HG02759 (cell line): Measurements from ENCODE around the gene TMEM219.
A peak's percentile ranks its signal among the peaks of the same experiment; 100 is the strongest.

Experiments used
- ATAC-seq: cut with Tn5 transposase; IDR thresholded peaks from one replicate; pipeline ENCODE4 v1.9.1; 2021; ENCODE audit warnings: mild to moderate bottlenecking, moderate library complexity; ENCODE audit not compliant: unreplicated experiment

TMEM219 gene

DNA sequence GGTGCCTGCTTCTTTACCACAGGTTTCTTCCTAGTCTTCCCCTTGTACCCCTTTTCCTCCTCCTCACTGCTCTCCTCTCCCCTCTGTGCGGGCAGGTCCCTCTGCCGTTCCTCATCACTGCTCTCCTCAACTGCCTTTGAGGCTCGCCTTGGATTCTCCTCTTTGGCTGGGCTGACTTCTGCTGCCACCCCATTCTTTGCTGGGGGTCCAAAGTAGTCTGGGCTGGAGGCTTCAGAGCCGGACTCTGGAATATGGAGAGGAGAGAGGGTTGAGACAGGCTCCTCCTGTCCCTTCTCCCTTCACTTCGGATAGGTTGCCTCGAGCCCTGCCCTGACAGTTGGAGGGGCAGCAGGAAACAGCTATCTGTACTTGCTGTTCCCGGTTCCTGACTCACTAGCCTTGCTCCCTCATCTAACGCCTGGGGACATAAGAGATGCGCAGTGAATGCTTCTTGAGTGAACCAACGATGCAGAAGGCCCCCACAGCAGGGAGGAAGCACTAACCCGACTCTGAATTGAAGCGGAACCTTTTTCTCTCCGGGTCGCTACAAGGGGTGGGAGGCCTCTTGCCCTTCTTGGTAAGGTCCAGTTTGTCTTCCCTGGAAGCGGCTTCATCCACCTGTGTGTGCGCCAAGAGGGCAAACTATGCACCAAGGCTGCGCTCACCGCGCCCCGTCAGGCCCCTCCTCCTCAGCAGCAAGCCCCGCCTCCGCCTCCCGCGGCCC lies 32.9 kb downstream of the TMEM219 start:
- peak; percentile 35 for ATAC-seq

DNA sequence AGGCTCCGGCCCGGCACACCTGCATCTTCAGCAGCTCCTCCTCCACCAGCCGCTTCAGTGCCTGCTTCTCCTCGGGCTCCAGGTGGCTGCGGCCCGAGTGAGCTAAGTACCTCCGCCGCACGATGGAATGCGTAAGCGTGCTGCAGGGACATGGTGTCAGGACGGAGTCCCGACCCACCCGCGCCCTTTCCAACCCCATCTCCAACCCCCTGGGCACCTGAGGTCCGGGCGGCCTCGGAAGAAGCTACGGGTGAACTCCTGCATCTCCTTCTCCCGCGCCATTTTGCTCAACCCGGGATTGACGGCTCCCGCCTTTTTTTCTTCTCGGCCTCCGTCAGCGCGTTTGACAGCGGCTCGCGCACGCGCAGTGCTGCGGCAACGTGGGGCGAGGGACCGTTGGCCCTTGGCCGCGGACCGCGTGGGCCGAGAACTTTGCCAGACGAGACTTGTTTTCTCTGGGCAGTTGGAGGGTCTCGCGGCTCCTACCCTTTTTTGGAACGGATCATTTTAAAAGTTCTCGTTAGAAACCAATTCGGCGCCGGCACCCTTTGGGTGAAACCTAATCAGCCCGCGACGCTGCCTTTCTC lies 33.5 kb downstream of the TMEM219 start, which contains the start of gene HIRIP3:
TSS of gene HIRIP3 (minus strand) at position 294 of the 587 bp plus-strand sequence. CDS start at position 282, 12 bp downstream.
- ATAC-seq: peak; percentile 62

DNA sequence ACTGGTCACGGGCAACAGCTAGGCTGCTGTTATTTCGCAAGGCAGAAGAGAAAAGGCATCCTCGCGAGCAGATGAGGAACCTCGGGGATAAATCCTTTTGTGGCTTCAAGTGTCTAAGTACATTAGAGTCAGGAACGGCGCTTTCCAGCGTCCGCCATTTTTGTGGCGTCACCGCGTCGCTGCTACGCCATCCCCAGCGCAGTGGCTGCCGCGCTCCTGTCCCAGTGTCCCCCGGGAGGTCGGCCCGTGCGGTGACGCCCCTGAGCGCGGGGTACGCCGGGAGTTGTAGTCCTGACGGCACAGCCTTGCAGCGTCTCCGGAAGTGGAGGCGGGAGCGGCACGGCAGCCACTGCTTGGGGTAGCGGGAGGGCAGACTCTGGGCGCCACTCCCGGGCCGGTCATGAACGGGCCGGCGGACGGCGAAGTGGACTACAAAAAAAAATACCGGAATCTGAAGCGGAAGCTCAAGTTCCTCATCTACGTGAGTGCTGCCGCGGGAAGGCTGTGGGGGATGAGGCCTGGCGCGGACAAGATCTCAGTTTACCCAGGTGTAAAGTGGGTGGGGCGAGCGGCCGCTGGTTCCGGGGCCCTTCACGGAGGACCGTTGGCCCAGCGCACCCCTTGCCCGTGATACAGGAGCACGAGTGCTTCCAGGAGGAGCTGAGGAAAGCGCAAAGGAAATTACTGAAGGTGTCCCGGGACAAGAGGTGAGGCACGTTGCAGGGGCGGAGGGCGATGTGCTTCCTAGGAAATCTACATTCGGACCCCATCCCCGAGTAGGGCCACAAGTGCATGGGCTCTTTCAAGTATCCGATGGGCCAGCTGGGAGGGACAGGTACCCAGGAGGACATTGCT lies 34.3 kb downstream of the TMEM219 start, which contains the start of gene INO80E:
TSS of gene INO80E (plus strand) at position 331 of the 855 bp plus-strand sequence. CDS start at position 401, 70 bp downstream.
- ATAC-seq: peak; percentile 93

DNA sequence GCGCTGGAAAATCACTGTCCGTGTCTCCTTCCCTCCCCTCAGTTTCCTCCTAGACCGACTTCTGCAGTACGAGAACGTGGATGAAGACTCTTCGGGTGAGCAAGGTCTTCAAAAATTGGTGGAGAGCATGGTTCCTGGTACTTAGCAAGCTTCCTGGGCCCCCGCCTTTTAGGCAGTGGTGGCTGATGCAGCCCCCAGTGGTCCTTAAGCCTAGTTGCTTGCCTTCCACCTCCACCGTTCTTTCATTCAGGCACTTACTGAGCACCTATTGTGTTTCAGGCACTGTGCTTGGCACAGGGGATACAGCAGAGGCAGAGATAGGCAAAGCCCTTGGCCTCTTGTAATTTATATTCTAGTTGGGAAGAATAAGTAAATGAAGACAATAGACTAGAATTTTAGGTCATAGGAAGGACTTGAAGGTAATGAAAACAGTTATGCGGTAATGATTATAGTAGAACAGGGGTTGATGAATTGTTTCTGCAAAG lies 34.9 kb downstream of the TMEM219 start:
- ATAC-seq: no peak

DNA sequence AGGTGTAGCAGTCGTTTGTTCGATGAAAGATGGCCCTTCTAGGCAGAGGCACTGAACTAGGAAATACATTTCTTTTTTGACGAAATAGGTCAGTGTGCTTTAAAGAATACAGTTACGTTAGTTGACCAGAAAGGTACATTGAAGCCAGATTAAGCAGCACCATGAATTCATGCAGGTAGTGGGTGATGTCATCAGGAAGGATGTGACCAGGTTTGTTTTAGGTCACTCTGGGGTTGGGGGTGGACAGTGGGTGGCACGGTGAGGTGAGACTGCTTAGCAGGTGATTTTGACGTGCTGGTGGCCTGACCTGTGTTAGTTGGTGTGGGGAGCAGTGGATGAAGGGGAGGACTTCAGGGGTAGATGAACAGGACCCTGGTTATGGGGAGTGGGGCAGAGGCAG lies 37.7 kb downstream of the TMEM219 start:
- no peak for ATAC-seq

DNA sequence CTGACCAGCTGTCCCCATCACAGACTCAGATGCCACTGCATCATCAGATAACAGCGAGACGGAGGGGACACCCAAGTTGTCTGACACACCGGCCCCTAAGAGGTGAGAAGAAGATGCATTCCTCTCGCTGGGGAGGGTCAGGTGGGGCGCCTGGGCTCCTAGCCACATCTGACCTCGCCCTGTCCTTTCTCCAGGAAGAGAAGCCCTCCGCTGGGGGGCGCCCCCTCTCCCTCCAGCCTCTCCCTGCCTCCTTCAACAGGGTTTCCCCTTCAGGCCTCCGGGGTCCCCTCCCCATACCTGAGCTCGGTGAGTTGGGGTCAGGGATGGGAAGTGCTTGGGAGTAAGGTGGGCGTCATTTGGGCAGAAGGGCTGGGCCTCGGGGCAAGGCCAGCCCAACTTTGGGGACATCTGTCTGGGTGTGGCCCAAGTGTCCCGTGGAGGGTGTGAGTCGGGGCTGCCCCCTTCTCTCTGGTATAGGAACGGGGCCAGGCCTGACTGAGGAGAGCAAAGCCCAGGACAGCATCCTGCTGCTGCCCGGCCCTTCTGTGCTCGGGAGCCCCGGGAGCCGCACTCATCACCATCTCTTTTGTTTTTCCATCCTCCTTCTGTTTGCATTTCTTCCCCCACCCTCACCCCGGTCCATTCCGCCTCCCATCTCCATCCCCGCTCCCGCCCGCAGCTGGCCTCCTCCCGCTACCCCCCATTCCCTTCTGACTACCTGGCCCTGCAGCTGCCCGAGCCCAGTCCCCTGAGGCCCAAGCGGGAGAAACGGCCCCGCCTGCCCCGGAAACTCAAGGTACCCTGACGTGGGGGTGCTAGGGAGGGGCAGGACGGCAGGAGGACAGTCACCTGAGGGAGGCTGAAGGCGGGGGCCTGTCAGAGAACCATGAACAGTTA lies 39.1 kb downstream of the TMEM219 start:
- ATAC-seq: no peak

DNA sequence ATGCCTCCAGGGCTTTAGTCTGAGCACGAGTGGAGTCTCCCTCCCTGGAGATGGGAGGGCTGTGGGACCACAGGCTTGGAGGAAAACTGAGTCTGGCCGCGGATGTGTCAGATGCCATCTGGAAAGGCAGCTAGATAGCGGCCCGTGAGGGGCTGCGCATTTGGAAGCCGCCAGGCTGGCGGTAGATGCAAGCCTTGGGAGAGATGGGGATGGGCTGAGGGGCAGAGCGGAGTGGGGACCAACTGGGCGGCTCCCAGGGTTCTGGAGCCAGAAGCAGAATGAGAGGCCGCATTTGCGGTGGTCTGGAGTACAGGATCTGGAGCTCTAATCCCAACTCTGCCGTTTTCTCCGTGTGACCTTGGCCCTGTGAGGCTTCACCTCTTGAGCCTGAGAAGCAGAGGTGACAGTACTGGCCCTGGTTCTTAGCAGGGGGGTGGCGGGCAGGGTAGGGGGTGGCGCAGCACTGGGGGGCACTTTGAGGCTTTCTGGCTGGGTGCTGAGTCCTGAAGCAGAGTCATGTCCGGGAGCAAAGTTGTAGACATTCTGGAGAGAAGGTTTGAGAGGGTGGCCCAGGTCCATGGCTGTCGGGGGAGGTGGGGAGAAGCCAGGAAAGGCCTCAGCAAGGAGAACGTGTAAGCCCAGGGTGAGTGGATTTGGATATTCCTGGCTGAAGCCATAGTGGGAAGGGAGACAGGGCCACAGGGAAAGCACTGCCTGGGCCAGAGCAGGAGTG lies 40.9 kb downstream of the TMEM219 start:
- no peak for ATAC-seq

DNA sequence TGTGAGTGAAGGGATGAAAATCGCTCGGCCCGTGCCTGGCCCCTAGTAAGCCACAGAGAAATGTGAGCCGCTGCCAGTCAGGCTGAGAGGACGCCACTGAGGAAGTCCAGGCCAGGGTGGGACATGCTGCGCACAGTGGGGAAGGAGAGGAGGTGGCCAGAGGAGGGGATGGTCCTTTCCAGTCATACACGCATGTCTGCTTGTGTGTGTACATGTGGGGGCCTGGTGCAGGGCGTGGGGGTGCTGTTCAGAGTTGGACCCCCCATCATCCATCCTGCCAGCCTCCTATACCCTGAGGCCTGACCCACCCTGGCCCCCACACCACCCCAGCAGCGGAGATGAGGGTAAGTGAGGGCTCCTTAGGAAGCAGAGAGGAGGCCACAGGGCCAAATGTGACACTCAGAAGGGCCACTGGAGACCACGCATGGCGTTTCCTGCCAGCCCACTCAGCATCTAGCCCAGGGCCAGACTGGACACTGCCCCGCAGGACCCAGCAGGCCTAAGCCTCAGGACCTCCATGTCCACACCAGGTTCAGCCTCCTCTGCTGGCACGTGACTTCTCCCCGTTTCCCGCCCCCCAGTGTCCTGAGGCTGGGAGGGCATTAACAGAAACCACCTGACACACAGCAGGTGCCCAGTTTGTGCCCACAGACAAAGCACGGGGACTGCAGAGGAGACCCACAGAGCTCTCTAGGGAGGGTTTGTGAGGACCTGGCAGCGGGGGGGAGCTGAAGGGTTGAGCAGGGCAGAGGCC lies 42.0 kb downstream of the TMEM219 start:
- ATAC-seq: no peak

DNA sequence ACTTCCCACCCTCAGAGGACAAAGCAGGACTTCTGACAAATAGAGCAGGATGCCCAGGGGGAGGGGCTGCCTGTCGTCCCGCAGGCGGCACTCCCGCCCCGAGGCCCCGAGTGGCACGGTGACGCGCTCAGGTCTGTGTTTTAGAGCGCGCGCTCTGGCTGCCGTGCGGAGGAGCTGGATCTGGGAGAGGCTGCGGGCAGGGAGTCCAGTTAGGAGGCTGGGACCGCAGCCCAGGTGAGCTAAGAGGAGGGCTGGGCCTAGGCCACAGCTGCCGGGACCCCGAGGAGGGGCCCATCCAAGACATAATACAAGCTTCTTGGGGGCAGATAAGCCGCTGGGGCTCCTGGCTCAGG lies 42.5 kb downstream of the TMEM219 start:
- no peak for ATAC-seq

DNA sequence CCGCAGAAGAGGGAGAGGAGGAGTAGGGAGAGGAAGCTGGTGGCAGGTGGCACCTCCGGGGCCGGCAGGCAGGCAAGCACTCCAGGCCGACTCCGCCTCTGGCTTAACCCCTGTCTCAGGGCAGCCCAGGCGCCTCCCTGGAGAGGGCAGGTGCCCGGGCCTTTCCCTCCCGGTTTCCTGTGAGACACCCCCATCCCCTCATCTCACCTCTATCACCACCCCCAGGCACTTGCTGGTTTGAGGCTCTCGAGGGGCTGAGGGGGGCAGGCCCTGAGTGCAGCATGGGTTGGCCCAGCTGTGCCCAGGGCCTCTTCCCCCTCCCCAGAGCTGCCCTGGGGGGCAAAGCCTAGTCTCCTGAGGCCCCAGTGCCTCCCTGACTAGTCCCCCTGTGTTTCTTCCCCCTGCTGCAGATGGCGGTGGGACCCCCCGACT lies 42.9 kb downstream of the TMEM219 start:
- ATAC-seq: no peak

DNA sequence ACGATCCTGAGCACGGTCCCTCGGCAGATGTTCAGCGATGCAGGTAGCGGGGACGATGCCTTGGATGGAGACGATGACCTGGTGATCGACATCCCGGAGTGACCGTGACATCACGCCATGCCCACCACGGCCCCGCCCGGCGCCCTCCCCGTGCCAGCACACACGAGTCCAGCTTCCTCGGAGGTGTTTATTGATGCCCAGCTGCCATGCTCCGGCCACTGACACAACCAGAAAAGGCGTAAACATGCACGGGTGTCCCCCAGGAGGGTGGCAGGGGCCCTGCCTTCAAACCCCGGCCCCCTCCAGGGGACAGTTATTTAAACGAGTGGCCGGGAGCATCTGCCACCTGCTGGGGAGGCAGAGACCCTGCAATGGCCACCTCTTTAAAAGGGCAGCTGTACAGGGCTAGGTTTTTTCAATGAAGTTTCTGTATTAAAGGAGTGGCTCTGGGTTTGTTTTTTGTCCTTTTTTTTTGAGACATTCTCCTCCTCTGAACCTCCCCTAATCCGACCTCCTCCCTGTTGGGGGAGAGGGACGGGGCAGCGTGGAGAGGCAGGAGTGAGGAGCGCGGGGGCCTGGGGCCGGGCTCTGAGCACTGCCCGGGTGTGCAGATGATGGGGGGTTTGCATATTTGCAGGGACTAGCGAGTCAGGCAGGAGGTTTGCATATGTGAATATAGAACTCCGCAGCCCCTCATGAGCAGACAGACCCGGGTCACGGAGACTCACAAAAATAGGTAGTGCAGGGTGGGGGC lies 43.6 kb downstream of the TMEM219 start:
- ATAC-seq: no peak

DNA sequence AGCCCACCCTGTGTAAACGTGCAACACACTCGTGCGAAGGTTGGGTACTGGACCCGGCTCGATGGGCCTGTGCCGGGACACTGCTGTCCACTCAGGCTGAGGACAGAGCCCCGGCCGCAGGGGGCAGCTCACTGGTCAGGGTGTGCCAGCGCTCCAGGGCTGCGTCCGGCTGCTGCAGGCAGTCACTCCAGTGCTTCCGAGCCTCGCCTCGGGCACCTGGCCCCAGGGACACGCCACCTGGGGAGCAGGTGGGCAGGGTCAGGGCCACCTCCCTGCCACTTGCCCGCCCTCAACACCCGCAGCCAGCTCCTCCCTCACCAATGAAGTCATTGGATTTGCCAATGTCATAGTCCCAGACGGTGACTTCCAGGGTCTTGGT lies 44.2 kb downstream of the TMEM219 start:
- ATAC-seq: no peak

DNA sequence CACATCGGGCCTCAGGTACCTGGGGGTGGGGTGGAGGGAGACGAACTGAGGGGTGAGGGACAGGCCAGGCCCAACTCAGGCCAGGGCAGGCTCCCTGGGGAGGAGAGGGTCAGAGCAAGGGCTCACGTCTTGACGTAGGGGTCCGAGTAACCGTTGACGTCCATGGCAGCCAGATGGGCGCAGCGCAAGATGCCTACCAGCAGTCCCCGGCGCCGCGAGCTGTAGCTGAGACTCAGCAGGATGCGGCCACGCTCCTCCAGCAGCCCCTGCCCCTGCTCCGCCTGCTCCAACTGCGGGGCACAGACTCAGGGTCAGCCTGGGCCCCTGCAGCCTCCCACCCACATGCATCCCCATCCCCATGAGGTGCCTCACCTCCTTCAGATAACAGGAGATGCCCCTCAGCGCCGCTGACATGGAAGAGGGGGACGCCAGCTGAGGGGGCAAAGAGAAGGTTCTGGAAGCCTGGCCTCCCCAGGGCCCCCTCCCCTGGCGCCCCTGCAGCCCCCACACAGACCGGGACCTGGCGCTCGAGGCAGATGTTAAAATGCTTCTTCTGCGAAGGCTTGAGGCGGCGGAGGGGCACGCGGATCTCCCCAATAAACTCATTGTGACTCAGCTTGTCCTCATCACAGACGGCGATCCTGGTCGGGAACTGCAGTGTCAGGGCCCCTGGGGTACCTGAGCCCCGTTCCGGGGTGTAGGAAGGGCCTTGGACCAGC lies 44.9 kb downstream of the TMEM219 start:
- no peak for ATAC-seq

DNA sequence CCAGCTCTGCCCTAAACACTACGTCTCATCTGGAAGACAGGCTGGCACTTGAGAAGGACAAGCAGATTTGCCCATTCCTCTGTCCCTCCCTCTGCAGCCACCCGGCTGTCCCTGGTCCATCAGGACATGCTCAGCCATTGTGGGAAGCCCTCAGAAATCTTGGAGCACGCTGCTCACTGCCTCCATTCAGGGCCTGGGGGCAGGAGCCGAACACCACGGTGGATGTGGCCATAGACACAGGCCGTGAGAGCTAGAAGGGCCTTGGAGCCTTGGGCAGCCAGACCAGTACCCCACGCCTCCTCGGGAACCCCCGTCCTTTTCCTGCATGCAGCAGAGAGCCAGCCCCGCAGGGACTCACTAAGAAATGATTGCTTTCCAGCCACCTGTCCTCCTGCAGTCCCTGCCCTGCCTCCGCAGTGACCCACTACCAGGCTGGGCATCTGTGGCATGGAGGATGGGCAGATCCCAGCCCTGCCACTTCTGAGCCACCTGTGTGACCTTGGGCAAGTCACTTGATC lies 45.6 kb downstream of the TMEM219 start:
- no peak for ATAC-seq

DNA sequence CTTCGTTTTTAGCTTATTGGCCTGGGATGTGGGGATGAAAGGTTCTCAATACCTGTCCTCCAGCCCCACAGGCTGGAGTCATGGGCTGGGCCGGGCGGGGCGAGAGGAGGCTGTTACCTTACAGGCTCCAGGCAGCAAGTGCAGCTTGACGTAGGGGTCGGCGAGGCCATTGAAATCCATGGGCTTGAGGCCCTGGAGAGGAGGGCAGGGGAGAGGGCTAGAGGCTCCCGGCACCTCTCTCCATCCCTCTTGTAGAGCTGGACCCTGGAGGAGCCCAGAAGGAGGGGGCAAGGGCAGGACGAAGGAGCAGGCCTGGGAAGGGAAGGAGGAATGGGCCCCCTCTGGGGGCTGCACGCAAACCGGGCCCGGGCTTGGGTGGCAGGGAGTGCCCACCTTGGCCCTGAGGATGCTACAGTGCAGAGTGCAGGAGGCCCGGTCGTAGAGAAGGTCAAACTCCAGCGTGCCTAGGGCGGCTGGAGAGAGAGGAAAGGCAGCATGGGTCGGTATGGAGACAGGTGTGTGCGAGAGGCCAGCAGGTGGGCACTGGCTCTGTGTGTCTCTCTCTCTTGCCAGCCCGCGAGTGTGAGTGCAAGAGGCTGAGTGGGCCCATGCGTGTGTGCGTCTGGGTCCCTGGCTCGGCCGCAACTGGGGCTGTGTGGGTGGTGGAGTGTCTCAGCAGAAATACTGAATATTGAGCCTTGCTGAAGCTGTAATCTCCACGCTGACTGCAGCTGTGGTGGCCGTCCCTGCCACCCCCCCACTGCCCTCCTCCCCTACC lies 47.4 kb downstream of the TMEM219 start:
- no peak for ATAC-seq

DNA sequence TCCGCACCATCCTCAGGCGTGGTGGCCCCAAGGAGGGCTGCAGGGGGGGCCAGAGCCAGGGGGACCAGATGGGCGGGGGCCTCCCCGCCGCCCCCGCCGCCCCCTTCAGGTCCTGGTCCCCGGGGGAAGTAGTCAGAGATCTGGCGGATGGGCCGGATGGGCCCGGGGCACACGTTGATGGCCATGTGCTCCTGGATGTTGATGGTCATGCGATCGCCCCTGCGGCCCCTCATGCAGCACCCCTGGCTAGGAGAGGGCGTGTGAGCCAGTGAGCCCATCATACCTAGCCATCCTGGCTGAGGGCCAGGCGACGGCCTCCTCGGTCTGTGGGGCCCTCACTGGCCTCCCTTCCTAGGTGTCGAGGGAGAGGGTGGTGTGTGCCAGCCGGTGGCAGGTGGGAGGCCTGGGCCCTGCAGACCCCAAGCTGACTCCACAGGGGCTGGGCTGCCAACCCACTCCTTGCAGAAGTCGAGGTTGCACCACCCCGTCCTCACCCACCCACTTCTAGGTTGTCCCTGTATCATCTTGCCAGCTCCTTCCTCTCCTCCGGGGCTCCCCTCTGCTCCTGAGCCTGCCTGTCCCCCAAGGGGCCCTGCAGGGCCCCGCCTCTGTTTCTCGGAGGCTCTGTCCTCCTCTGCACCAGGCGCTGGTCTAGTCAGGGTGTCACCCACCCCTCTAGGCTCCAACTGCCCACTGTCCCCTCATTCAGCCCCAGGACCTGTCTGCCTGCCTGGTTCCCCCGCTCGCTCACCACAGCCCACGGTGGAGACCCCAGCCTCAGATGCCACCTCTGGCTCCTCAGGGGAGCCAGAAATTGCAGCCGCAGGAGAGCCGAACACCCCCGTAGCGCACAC lies 48.3 kb downstream of the TMEM219 start:
- no peak for ATAC-seq
